Skin of body (tissue), 2 donors: ENCODE measurements around the gene NCKAP5L. TPM values are rescaled to one million over a fixed set of nuclear protein-coding genes. Genes with fewer than 3 reads are reported as not detected.

Experiments
- DNase-seq: peaks from one replicate; lab custom pipeline; 2025; lab: John Stamatoyannopoulos, UW
- total RNA-seq: library from RNA; depleted of rRNA; stranded (reverse); fragments of >200 nt; gene quantifications from one replicate; pipeline ENCODE4 v1.2.3, GENCODE V29; 2014

Gene NCKAP5L
- total RNA-seq, 1 donor from 2014 or later: 9.7 TPM

GRCh38 chr12:49801141-49802063, 26.8 kb downstream of the NCKAP5L start:
- DNase-seq: no peak

GRCh38 chr12:49800421-49801140, 27.6 kb downstream of the NCKAP5L start:
- DNase-seq: no peak

GRCh38 chr12:49798934-49799333, 29.3 kb downstream of the NCKAP5L start:
- no peak for DNase-seq

- DNase-seq: no peak
These were observed 30.0 kb downstream of the NCKAP5L start for GRCh38 chr12:49798248-49798647.

- DNase-seq: no peak
These were observed 30.8 kb downstream of the NCKAP5L start for GRCh38 chr12:49797449-49797776.

- DNase-seq: no peak
These were observed 31.4 kb downstream of the NCKAP5L start for GRCh38 chr12:49796606-49797448.

GRCh38 chr12:49796155-49796554, 32.1 kb downstream of the NCKAP5L start:
- no peak for DNase-seq

- no peak for DNase-seq
These were observed 32.5 kb downstream of the NCKAP5L start for GRCh38 chr12:49795654-49796105.

GRCh38 chr12:49794811-49795653, 33.2 kb downstream of the NCKAP5L start:
- DNase-seq: no peak

- no peak for DNase-seq
These were observed 34.2 kb downstream of the NCKAP5L start for GRCh38 chr12:49794021-49794420.

- DNase-seq: no peak
These were observed 34.6 kb downstream of the NCKAP5L start for GRCh38 chr12:49793620-49794019.

GRCh38 chr12:49792976-49793580, 35.1 kb downstream of the NCKAP5L start:
- no peak for DNase-seq

- DNase-seq: no peak
These were observed 35.8 kb downstream of the NCKAP5L start for GRCh38 chr12:49792181-49792970.

GRCh38 chr12:49791700-49792099, 36.5 kb downstream of the NCKAP5L start:
- no peak for DNase-seq

- DNase-seq: no peak
These were observed 37.3 kb downstream of the NCKAP5L start for GRCh38 chr12:49790741-49791555.

- no peak for DNase-seq
These were observed 38.2 kb downstream of the NCKAP5L start for GRCh38 chr12:49789992-49790391.

- no peak for DNase-seq
These were observed 40.5 kb downstream of the NCKAP5L start for GRCh38 chr12:49787672-49788071.

GRCh38 chr12:49784756-49785409, 43.3 kb downstream of the NCKAP5L start:
- no peak for DNase-seq
